Hepatocyte (in vitro differentiated cells): ENCODE data around the gene KLK15. TPM values are rescaled to one million over a fixed set of nuclear protein-coding genes. Genes with fewer than 3 reads are reported as not detected.

Experiments used
- DNase-seq: peaks from one replicate; pipeline ENCODE4 v3.0.0-alpha.2; 2016; ENCODE audit warnings: low spot score
- H2AFZ ChIP-seq: fragments of 200-600 bp; sonication (generic); 2 replicates; pipeline ENCODE4 v1.6.0; 2016; ENCODE audit warnings: antibody characterized with exemption, mild to moderate bottlenecking
- H3K27ac ChIP-seq: fragments of 200-600 bp; sonication (generic); 2 replicates; pipeline ENCODE4 v1.5.1; 2016; ENCODE audit warnings: mild to moderate bottlenecking
- H3K27me3 ChIP-seq: fragments of 200-600 bp; sonication (generic); 2 replicates; pipeline ENCODE4 v1.6.1; 2016
- H3K36me3 ChIP-seq: fragments of 200-600 bp; sonication (generic); replicated peaks from 2 replicates; pipeline ENCODE4 v1.5.1; 2016; ENCODE audit warnings: low read depth; ENCODE audit not compliant: insufficient read depth
- H3K4me1 ChIP-seq: fragments of 200-600 bp; sonication (generic); 2 replicates; pipeline ENCODE4 v1.5.1; 2016; ENCODE audit warnings: mild to moderate bottlenecking, moderate library complexity; ENCODE audit not compliant: insufficient read depth
- H3K4me2 ChIP-seq: fragments of 200-600 bp; sonication (generic); 2 replicates; pipeline ENCODE4 v1.6.0; 2016
- H3K4me3 ChIP-seq: fragments of 200-600 bp; sonication (generic); 2 replicates; pipeline ENCODE4 v1.5.1; 2016; ENCODE audit warnings: mild to moderate bottlenecking
- H3K79me2 ChIP-seq: fragments of 200-600 bp; sonication (generic); 2 replicates; pipeline ENCODE4 v1.6.0; 2017; ENCODE audit warnings: mild to moderate bottlenecking
- H3K9me2 ChIP-seq: fragments of 200-600 bp; sonication (generic); replicated peaks from 2 replicates; pipeline ENCODE4 v1.6.0; 2017; ENCODE audit warnings: mild to moderate bottlenecking; ENCODE audit not compliant: insufficient read depth
- H3K9me3 ChIP-seq: fragments of 200-600 bp; sonication (generic); 2 replicates; pipeline ENCODE4 v1.5.1; 2016; ENCODE audit warnings: low read depth, mild to moderate bottlenecking
- H4K20me1 ChIP-seq: fragments of 200-600 bp; sonication (generic); 2 replicates; pipeline ENCODE4 v1.6.0; 2016; ENCODE audit warnings: mild to moderate bottlenecking; ENCODE audit not compliant: insufficient read depth, poor library complexity, severe bottlenecking
- CTCF ChIP-seq: fragments of 200-600 bp; sonication (generic); IDR thresholded peaks from 2 replicates; pipeline ENCODE4 v1.5.1; 2016; ENCODE audit warnings: antibody characterized with exemption, mild to moderate bottlenecking; ENCODE audit not compliant: poor library complexity
- EZH2 ChIP-seq: fragments of 200-600 bp; sonication (generic); IDR thresholded peaks from 2 replicates; pipeline ENCODE4 v1.6.1; 2016; ENCODE audit warnings: antibody characterized with exemption, mild to moderate bottlenecking, borderline replicate concordance
- EZH2phosphoT487 ChIP-seq: fragments of 200-600 bp; sonication (generic); IDR thresholded peaks from one replicate; pipeline ENCODE4 v1.6.1; 2018; ENCODE audit warnings: antibody characterized with exemption, mild to moderate bottlenecking, low read depth, moderate library complexity; ENCODE audit not compliant: unreplicated experiment, severe bottlenecking
- WGBS: methylation state at CpG from one replicate; pipeline ENCODE4 v1.1.6; 2016; ENCODE audit warnings: low lambda C conversion rate; ENCODE audit errors: missing lambda C conversion rate; 5-methylcytosine and 5-hydroxymethylcytosine counted together
- polyA plus RNA-seq: library from polyadenylated mRNA; unstranded; fragments of >200 nt; fragmentation: Nextera tagmentation; extraction: Ambion mirVana; gene quantifications from 2 replicates; pipeline ENCODE4 v1.2.1, GENCODE V29; 2016
- total RNA-seq: library from RNA; depleted of rRNA; stranded (reverse); fragments of >200 nt; gene quantifications from 2 replicates; pipeline ENCODE4 v1.2.3, GENCODE V29; 2014

The KLK15 gene
- total and polyA plus RNA-seq, 2 experiments from 2014 or later, result not detected

- Histone ChIP-seq H3K79me2 (no peaks in the 10 kb centered on the region), H3K4me1 (peaks cover 10% of the 10 kb centered on the region), H3K9me2 (no peaks in the 10 kb centered on the region), H3K4me2 (no peak within 1 kb of the TSS), H3K27me3 (peaks cover 33% of the 10 kb centered on the region), H3K27ac (no peak within 1 kb of the TSS), H2AFZ (no peak within 1 kb of the TSS), H3K4me3 (no peak within 1 kb of the TSS), H3K36me3 (no peaks in the 10 kb centered on the region), H4K20me1 (no peaks in the 10 kb centered on the region), H3K9me3 (no peaks in the 10 kb centered on the region)
- 67% methylated on average over 8 of the region's 14 CpGs for WGBS
- TF ChIP-seq CTCF, result no peak
- TF ChIP-seq EZH2, result no peak
- no peak for TF ChIP-seq EZH2phosphoT487
- no peak for DNase-seq
Measured at GRCh38 chr19:50823389-50824042, 9.9 kb downstream of the KLK15 start, which contains the start of gene KLK1. KLK1 (minus strand) TSS chr19:50823787; CDS start chr19:50823748, 39 bp downstream.

GRCh38 chr19:50822661-50823208 lies 10.6 kb downstream of the KLK15 start:
- Histone ChIP-seq H3K4me1 (peaks cover 10% of the 10 kb centered on the region), H3K4me2 (no peak overlapping the region), H3K36me3 (no peaks in the 10 kb centered on the region), H3K4me3 (no peak overlapping the region), H4K20me1 (no peaks in the 10 kb centered on the region), H3K9me2 (no peaks in the 10 kb centered on the region), H3K27me3 (peaks cover 40% of the 10 kb centered on the region), H2AFZ (no peak overlapping the region), H3K9me3 (no peaks in the 10 kb centered on the region), H3K27ac (no peak overlapping the region), H3K79me2 (no peaks in the 10 kb centered on the region)
- no peak for TF ChIP-seq EZH2
- no peak for TF ChIP-seq EZH2phosphoT487
- TF ChIP-seq CTCF, result no peak
- 75% methylated on average over 7 of the region's 7 CpGs for WGBS
- no peak for DNase-seq

- Histone ChIP-seq H4K20me1 (no peaks in the 10 kb centered on the region), H3K27ac (no peak overlapping the region), H3K4me3 (no peak overlapping the region), H3K9me2 (no peaks in the 10 kb centered on the region), H3K79me2 (no peaks in the 10 kb centered on the region), H3K36me3 (no peaks in the 10 kb centered on the region), H3K9me3 (no peaks in the 10 kb centered on the region), H2AFZ (no peak overlapping the region), H3K4me2 (no peak overlapping the region), H3K27me3 (peaks cover 46% of the 10 kb centered on the region), H3K4me1 (peaks cover 10% of the 10 kb centered on the region)
- no peak for TF ChIP-seq CTCF
- TF ChIP-seq EZH2phosphoT487, result no peak
- no peak for TF ChIP-seq EZH2
- 77% methylated on average over 8 of the region's 8 CpGs for WGBS
- DNase-seq, result no peak
Measured at GRCh38 chr19:50821622-50822021, 11.8 kb downstream of the KLK15 start.
